Measurements from ENCODE around the gene PEAK3.

The PEAK3 gene

DNA sequence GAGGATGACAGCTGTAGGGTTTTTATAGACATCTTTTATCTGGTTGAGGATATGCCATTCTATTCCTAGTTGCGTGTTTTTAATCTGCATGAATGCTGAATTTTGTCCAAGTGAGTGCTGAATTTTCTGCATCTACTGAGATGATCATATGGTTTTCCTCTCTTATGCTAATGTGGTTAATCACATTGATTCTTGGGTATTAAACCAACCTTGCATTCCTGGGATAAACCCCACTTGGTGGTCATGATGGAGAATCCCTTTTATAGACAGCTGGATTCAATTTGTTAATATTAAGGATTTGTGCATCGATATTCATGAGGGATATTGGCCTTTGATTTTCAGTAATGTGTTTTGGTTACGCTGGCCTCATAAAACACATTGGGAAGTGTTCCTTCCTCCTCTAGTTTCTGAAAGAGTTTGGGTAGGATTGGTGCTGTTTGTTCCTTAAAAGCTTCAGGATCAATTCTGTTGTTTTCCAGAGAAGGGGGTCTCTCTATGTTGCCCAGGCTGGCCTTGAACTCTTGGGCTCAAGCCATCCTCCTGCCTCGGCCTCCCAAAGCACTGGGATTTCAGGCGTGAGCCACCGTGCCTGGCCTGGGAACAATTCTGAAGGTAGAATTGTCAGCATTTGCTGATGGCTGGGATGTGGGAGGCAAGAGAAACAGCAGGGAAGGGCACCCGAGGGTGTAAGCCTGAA is 33.3 kb upstream of the PEAK3 start:
- no peak for DNase-seq

DNA sequence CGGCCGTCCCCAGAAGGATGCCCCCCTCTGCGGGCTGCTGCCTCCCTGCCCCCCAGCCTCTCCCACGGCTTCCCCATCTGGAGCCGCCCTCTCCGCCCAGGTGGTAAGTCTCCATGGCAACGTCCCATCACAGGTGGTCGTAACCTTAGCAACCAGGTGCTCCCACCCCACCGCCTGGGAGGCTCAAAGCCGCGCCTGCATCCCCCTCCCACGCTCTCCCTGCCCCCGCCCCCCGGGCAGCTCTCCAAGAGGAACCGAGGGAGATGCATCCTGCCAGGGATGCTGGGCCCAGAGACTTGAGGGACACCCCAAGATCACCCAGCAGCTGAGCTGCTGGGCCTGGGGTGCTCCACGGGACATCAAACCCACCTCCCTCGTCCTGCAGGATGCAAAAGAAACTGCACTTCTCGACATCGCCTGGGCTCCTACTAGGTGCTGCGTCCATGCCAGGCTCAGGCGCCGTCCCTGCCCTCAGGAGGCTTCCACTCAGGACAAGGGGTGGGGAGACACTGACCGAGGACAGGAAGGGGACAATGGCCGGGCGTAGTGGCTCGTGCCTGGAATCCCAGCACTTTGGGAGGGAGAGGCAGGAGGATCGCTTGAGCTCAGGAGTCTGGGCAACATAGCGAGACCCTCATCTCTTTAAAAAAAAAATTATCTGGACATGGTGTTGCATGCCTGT is 31.0 kb upstream of the PEAK3 start:
- DNase-seq, result no peak

- no peak for DNase-seq
Observed at GRCh38 chr19:2311093-2311492, 29.1 kb upstream of the PEAK3 start.

GRCh38 chr19:2309734-2310362 is 27.9 kb upstream of the PEAK3 start:
- no peak for DNase-seq

DNA sequence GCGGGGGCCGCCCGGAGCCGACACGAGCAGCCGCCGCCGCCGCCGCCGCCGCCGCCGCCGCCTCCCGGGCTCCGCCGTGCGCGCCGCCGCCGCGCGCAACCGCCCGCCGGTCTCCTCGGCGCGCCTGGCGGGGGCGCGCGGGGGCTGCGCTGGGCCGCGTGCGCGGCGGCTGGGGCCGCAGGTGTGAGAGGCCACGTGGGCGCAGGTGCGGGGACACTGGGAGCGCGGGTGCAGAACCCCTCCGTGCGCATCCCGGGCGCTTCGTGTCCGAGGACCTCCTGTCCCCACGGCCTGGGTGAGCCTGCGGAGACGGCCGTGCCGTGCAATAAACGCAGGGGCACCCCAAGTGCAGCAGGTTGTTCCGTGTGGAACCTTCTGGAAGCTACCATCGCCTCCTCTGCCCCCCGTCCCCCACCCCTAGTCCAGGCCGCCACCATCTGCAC is 26.2 kb upstream of the PEAK3 start, which contains the start of gene LINGO3:
LINGO3 (minus strand) TSS at position 41 of the 443 bp plus-strand sequence. CDS start 16,378 bp downstream, outside the sequence.
- DNase-seq, result peak; percentile 16 to 25

DNA sequence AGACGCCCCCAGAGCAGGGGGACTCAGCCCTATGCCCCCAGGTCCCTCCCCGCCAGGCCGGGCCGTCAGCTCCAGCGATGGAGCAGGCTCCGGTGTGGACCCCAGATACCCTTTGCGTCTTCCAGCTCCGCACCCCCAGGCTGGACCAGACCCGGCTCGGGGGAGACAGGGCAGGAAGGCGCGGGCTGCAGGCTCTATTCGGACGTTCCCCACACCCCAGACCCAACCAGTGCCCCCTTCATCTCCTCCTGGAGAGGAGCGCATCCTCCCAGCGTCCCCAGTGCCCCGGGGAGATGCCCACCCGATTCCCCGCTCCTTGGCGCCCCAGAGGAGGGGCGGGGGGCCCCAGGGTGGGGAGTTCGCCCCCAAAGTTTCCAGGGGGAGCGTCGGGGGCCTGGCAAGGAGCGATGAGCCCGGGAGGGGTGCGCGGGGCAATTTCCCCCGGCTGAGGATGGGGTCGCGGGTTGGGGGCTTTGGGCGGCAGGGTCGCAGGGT is 25.6 kb upstream of the PEAK3 start:
- no peak for DNase-seq

- DNase-seq, result no peak
Observed at GRCh38 chr19:2306971-2307370, 25.0 kb upstream of the PEAK3 start.

DNA sequence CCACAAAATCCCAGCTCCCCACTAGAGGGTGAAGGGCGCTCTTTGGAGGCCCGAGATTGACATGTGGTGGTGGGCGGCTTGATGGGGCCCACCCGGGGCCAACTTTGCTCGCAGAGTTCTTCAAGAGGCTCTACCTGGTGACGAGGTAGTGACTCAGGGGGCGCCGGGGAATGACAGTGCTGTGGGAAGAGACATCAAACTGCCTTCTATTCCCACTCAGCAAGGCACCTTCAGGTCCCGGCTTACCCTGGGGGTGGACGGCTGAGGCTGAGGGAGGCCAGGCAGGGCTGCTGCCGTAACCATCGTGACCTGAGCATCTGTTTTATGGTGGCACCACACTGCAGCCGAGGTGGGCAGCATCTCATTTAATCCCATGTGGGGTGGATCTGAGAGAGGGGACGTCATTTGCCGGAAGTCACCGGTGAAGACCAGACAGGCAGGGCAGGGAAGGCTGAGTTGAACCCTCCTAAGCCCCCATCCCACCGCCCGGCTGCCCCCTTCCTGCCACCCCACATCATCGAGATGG is 24.4 kb upstream of the PEAK3 start:
- DNase-seq, result no peak

DNA sequence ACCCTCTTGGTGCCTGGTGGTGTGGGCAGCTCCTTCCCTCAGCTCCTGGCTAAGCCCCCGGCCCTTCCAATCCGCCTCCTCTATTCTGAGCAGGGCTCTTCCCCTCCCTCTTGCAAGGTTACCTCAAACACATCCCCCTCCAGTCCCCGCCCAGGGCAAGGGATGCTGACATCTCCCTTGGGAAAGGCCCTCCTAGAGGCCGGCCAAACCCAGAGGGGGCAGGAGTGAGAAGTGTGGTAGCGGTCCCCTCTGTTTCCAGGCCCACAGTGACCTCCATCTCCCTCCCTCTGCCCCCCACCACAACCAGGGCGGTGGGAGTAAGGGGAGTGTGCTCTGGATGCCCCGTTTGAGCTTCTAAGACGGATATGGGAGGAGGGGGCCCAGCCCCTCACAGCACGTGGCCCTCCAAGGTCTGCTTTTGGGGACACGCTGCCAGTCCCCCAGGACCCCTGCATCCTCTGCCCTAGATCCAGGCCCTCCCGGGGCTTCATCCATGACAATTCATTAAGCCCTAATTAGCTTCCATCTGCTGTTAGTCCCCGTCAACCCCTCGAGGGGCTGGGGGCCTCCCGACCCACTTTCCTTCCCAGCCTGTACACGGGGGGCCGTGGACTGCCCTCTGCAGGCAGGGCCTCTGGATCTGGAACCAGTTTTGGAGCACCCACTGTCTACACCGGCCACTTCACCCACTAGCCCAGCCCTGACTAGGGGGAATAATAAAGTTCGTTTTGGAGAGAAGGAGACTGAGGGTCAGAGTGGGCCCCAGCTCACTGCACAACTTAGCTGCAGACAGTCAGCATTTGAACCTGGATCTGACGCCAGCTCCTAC is 23.7 kb upstream of the PEAK3 start:
- DNase-seq, result no peak

DNA sequence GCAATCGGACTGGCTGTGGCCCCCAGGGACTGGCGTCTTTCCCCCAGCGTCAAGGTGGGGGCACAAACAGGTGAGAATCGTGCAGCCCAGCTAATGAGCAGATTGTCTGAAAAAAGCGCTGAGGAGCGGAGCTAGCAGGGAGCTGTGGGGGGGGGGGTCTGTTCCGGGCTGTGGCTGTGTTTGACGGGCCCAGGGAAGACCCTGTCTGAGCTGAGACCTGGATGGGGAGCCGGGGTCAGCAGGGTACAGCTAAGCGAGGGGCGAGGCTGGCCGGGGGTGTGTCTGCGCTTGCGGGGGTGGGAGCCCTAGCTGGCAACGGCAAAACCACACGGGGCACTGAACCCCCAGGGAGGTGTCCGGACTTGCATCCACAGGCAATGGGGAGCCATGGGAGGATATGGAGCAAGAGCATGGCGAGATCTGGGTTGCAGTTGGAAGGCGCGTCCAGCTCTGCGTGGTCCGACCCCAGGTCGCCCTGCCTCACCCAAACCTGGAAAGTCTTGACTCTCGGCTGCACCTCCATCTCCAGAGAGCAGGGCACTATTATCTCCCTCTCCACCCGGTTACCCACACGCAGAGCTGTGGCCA is 21.3 kb upstream of the PEAK3 start:
- DNase-seq, result no peak

- no peak for DNase-seq
Observed at GRCh38 chr19:2302319-2303210, 20.6 kb upstream of the PEAK3 start.

DNA sequence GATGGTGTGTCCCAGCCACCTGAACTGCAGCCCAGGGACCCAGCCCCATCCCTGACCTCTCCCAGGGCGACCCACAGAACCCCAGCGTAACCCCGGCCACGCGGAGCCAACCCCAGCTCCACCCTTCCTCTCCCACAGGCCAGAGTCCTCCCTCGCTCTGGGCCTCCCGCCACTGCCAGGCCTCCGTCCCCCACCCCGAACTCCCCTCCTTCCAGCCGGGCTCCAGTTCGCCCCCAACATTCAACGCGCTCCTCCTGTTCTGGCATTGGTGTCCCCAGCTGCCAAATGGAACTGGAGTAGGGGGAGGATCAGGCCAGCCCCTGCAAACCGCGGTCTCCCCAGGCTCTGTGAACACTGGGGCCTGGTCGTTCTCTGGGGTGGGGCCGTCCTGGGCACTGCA is 18.6 kb upstream of the PEAK3 start:
- DNase-seq, result no peak

DNA sequence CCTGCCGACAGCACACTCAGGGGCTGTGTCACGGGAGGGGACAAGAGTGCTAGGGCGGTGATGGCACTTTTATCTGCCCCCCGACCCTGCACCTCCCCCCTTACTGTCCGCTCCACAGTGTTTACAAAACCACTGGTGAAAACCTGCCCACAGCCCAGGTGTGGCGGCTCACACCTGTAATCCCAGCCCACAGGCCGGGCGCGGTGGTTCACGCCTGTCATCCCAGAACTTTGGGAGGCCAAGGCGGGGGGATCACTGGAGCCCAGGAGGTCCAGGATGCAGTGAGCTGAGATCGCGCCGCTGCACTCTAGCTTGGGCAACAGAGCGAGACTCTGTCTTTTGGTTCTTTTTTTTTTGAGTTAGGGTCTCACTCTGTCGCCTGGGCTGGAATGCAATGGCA is 14.2 kb upstream of the PEAK3 start:
- DNase-seq, result no peak

DNA sequence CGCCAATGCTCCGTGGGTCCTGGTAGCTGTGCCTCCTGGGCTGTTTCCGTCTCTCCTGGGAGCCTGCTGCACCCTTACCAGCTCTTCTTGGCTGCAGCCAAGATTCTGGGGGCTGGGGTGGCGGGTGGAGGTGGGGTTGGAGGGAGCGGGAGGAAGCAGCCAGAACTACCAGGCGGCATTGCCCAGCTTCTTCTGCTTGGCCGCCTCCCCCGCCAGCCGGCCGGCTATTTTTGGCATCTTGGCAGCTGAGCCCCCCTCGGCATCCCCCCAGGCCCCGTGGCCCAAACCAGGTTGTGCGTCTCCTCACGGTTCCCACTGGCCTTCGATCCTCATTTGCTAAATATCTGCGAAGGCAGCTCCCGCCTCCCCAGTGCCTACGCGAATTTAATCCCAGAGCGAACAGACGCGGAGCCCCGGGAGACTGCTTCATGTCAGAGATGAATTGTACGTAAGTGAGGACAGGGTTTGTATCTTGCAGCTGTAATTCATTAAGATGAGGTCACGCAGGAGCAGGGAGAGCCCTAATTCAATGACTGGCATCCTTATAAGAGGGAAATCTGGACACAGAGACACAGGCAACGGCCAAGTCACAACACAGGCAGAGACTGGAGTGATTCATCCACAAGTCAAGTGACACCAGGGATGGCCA is 12.8 kb upstream of the PEAK3 start:
- DNase-seq, result no peak

DNA sequence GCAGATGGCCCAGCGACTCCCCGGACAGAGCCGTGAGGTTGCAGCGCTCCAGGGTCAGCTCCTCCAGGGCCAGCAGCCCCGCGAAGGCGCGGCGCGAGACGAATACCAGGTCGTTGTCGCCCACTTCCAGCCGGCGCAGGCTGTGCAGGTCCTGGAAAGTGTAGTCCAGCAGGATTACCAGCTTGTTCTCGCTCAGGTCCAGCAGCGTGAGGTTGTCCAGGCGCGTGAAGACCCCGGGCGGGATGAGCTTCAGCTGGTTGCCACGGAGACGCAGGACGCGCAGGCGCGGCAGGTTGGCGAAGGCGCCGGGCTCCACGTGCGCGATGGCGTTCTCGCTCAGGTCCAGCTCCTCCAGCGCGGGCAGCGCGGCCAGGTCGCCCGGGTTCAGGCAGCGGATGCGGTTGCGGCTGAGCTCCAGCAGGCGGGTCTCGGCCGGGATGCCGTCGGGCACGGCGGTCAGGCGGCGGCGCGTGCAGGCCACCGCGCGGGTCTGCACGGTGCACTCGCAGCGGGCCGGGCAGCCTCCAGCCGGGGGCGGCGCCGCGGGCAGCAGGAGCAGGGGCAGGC is 9.3 kb upstream of the PEAK3 start:
- DNase-seq, result peak; percentile 28 to 39

- DNase-seq, result no peak
Observed at GRCh38 chr19:2290441-2291184, 8.6 kb upstream of the PEAK3 start.

- DNase-seq, result no peak
Observed at GRCh38 chr19:2289714-2290435, 7.9 kb upstream of the PEAK3 start.

DNA sequence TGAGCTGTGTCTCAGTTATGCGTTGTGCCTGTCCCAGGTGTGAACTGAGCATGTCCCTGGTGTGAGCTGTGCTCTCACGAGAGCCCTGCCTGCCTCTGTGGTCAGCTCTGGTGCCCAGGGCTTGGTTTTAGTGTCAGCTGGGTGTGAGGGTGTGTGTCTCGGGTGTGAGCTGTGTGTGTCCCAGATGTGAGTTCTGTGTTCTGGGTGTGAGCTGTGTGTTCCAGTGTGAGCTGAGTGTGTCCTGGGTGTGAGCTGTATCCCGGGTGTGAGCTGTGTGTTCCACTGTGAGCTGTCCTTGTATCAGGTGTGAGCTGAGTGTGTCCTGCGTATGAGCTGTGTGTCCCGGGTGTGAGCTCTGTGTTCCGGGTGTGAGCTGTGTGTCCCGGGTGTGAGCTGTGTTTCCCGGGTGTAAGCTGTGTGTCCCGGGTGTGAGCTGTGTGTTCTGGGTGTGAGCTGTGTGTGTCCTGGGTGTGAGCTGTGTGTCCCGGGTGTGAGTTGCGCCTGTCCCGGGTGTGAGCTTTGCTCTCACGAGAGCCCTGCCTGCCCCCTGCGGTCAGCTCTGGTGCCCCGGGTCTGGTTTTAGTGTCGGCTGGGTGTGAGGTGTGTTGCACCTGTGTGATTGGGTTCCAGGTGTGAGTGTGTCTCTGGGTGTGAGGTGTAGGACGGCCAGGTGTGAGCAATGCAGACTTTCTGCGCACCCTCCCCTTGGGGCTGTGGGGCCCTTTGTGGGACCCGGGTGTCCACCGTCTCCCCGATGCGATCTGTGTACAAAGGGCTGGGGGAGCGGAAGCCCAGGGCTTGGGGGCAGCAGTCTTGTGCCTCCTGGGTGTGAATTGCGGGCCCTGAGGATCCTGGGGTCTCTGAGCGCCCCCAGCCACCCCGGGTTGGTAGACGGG is 7.1 kb upstream of the PEAK3 start:
- no peak for DNase-seq
